H1 (cell line): ENCODE measurements around the gene ADK. TPM values are rescaled to one million over a fixed set of nuclear protein-coding genes. Genes with fewer than 3 reads are reported as not detected.

ENCODE experiments used
- CTCF ChIA-PET: fragments of 300-600 bp; sonication (Branson Sonifier 250); formaldehyde crosslinking; loops from one replicate; lab custom pipeline; 2021; ENCODE audit not compliant: partially characterized antibody; lab: Charles Lee
- POLR2A ChIA-PET: fragments of 300-600 bp; sonication (Branson Sonifier 250); formaldehyde crosslinking; loops from one replicate; lab custom pipeline; 2021; ENCODE audit warnings: inconsistent platforms; ENCODE audit not compliant: partially characterized antibody; lab: Charles Lee
- DNase-seq, 2 experiments: peaks; one replicate each; pipeline versions ENCODE4 v3.0.0 to v3.0.0-alpha.2; 2010 to 2022; ENCODE audit warnings: low spot score in 2 of 2, low read depth in 1 of 2, mixed read lengths in 1 of 2
- FAIRE-seq: peaks from 2 replicates; lab custom pipeline; 2011; peaks lifted over from hg19 to GRCh38; lab: Jason Lieb, UNC
- H2AFZ ChIP-seq: 2 replicates; pipeline ENCODE4 v1.8.1; 2012; ENCODE audit warnings: low read length, inconsistent platforms
- H2AK5ac ChIP-seq: 2 replicates; pipeline ENCODE4 v1.6.1; 2013; ENCODE audit warnings: low read depth, low read length
- H2BK120ac ChIP-seq: replicated peaks from 2 replicates; pipeline ENCODE3; 2013; ENCODE audit warnings: low read depth, low read length, inconsistent platforms
- H2BK12ac ChIP-seq: 2 replicates; pipeline ENCODE4 v1.6.1; 2013; ENCODE audit warnings: low read depth, low read length
- H2BK15ac ChIP-seq: 2 replicates; pipeline ENCODE4 v1.6.1; 2013; ENCODE audit warnings: low read length
- H2BK20ac ChIP-seq: 2 replicates; pipeline ENCODE4 v1.6.1; 2013; ENCODE audit warnings: low read length
- H2BK5ac ChIP-seq: 2 replicates; pipeline ENCODE4 v1.6.1; 2013; ENCODE audit warnings: low read depth, low read length
- H3K14ac ChIP-seq: 2 replicates; pipeline ENCODE4 v1.6.1; 2013; ENCODE audit warnings: inconsistent platforms; ENCODE audit not compliant: insufficient read length
- H3K18ac ChIP-seq: 2 replicates; pipeline ENCODE4 v1.6.1; 2013; ENCODE audit warnings: low read length; ENCODE audit errors: extremely low read depth
- H3K23ac ChIP-seq: 2 replicates; pipeline ENCODE4 v1.6.1; 2013; ENCODE audit warnings: inconsistent platforms; ENCODE audit not compliant: insufficient read length
- H3K23me2 ChIP-seq: 2 replicates; pipeline ENCODE4 v1.6.1; 2013; ENCODE audit warnings: low read depth, low read length
- H3K27ac ChIP-seq: 2 replicates; pipeline ENCODE4 v1.6.1; 2011; ENCODE audit warnings: low read depth, low read length, inconsistent platforms
- H3K27me3 ChIP-seq, 4 experiments: replicated peaks in 1 of 4; 1 replicate in 1 of 4; 2 replicates in 3 of 4; pipeline versions ENCODE4 v1.6.1 to v1.8.1; 2011 to 2013; ENCODE audit warnings: low read length in 3 of 4, mild to moderate bottlenecking in 3 of 4, inconsistent platforms in 2 of 4, mixed read lengths in 2 of 4, moderate library complexity in 1 of 4; ENCODE audit not compliant: control insufficient read depth in 3 of 4, insufficient read depth in 3 of 4; ENCODE audit errors: extremely low read depth in 1 of 4
- H3K36me3 ChIP-seq, 4 experiments: 2 replicates each; pipeline versions ENCODE4 v1.6.1 to v1.8.1; 2011 to 2013; ENCODE audit warnings: mild to moderate bottlenecking in 4 of 4, low read length in 3 of 4, moderate library complexity in 2 of 4, control low read depth in 1 of 4, inconsistent platforms in 1 of 4; ENCODE audit not compliant: insufficient read depth in 4 of 4, control insufficient read depth in 2 of 4
- H3K4ac ChIP-seq: replicated peaks from 2 replicates; pipeline ENCODE3; 2013; ENCODE audit warnings: low read length, low read depth, mixed read lengths, inconsistent platforms; ENCODE audit not compliant: insufficient read length
- H3K4me1 ChIP-seq, 4 experiments: replicated peaks in 1 of 4; 1 replicate in 1 of 4; 2 replicates in 3 of 4; pipeline versions ENCODE4 v1.6.1 to v1.8.1; 2011 to 2013; ENCODE audit warnings: low read length in 3 of 4, inconsistent platforms in 2 of 4, mixed read lengths in 1 of 4; ENCODE audit not compliant: insufficient read depth in 4 of 4, control insufficient read depth in 3 of 4
- H3K4me2 ChIP-seq, 2 experiments: 2 replicates each; pipeline versions ENCODE4 v1.6.1 to v1.8.1; 2011 to 2013; ENCODE audit warnings: low read depth in 2 of 2, low read length in 2 of 2, control low read depth in 1 of 2, inconsistent platforms in 1 of 2, mild to moderate bottlenecking in 1 of 2; ENCODE audit not compliant: insufficient read depth in 1 of 2
- H3K4me3 ChIP-seq, 4 experiments: fragments of 200-600, 300-600 bp in 1 of 4; sonication (generic), shearing (Covaris generic), sonication (Bioruptor Twin) in 1 of 4; 2 replicates each; pipeline versions ENCODE4 v1.5.1 to v1.8.1; 2011 to 2016; ENCODE audit warnings: low read length in 4 of 4, low read depth in 3 of 4, control low read depth in 2 of 4, inconsistent platforms in 2 of 4, mild to moderate bottlenecking in 2 of 4, mixed read lengths in 1 of 4, moderate library complexity in 1 of 4; ENCODE audit not compliant: insufficient read depth in 2 of 4; ENCODE audit errors: extremely low read depth in 1 of 4
- H3K56ac ChIP-seq: replicated peaks from 2 replicates; pipeline ENCODE3; 2013; ENCODE audit warnings: low read depth, mild to moderate bottlenecking, mixed read lengths, low read length, inconsistent platforms; ENCODE audit not compliant: insufficient read length
- H3K79me1 ChIP-seq: 2 replicates; pipeline ENCODE4 v1.6.1; 2013; ENCODE audit warnings: low read depth, low read length, control low read depth
- H3K79me2 ChIP-seq, 2 experiments: 2 replicates each; pipeline versions ENCODE4 v1.6.1 to v1.8.1; 2012 to 2013; ENCODE audit warnings: low read length in 2 of 2, mild to moderate bottlenecking in 2 of 2, inconsistent platforms in 1 of 2; ENCODE audit not compliant: insufficient read depth in 2 of 2, control insufficient read depth in 1 of 2
- H3K9ac ChIP-seq, 4 experiments: replicated peaks in 1 of 4; 1 replicate in 1 of 4; 2 replicates in 3 of 4; pipeline versions ENCODE4 v1.6.1 to v1.8.1; 2011 to 2013; ENCODE audit warnings: low read depth in 3 of 4, low read length in 3 of 4, control low read depth in 2 of 4, mild to moderate bottlenecking in 2 of 4, moderate library complexity in 2 of 4, inconsistent platforms in 1 of 4; ENCODE audit errors: extremely low read depth in 1 of 4
- H3K9me3 ChIP-seq, 2 experiments: 2 replicates each; pipeline versions ENCODE4 v1.6.1 to v1.8.1; 2012 to 2013; ENCODE audit warnings: mild to moderate bottlenecking in 2 of 2, moderate library complexity in 2 of 2, control low read depth in 1 of 2, inconsistent platforms in 1 of 2, low read depth in 1 of 2, low read length in 1 of 2, mixed read lengths in 1 of 2; ENCODE audit not compliant: insufficient read depth in 2 of 2
- H4K20me1 ChIP-seq, 2 experiments: replicated peaks in 1 of 2; 2 replicates each; pipeline versions ENCODE3 to v1.8.1; 2011 to 2013; ENCODE audit warnings: inconsistent platforms in 2 of 2, low read length in 2 of 2, mild to moderate bottlenecking in 1 of 2; ENCODE audit not compliant: insufficient read depth in 2 of 2, control insufficient read depth in 1 of 2
- H4K5ac ChIP-seq: 2 replicates; pipeline ENCODE4 v1.6.1; 2013; ENCODE audit warnings: low read length, low read depth, mixed read lengths, inconsistent platforms; ENCODE audit not compliant: insufficient read length
- H4K8ac ChIP-seq: 2 replicates; pipeline ENCODE4 v1.8.0; 2013; ENCODE audit warnings: mild to moderate bottlenecking, moderate library complexity, low read length, inconsistent platforms; ENCODE audit not compliant: insufficient read depth; ENCODE audit errors: extremely low read depth
- H4K91ac ChIP-seq: replicated peaks from 2 replicates; pipeline ENCODE3; 2013; ENCODE audit warnings: low read length, mixed read lengths, inconsistent platforms; ENCODE audit not compliant: insufficient read length
- ATF2 ChIP-seq: IDR thresholded peaks from 2 replicates; pipeline ENCODE4 v1.6.1; 2012; ENCODE audit warnings: low read length, inconsistent platforms
- ATF3 ChIP-seq: IDR thresholded peaks from 2 replicates; pipeline ENCODE4 v1.6.1; 2011; ENCODE audit warnings: low read depth, mild to moderate bottlenecking, low read length; ENCODE audit not compliant: insufficient read depth
- CBX8 ChIP-seq: fragments of 300-800, 300-1000 bp; sonication (generic); IDR thresholded peaks from 2 replicates; pipeline ENCODE4 v1.7.1; 2016; ENCODE audit warnings: low read depth, low read length, borderline replicate concordance
- CTBP2 ChIP-seq: IDR thresholded peaks from 2 replicates; pipeline ENCODE4 v1.7.0; 2011; ENCODE audit warnings: borderline replicate concordance, mild to moderate bottlenecking, moderate library complexity, mixed read lengths, low read length; ENCODE audit not compliant: insufficient read depth, insufficient read length
- EZH2 ChIP-seq: fragments of 200-600 bp; sonication (generic); IDR thresholded peaks from 2 replicates; pipeline ENCODE4 v1.7.1; 2012; ENCODE audit warnings: low read depth, mild to moderate bottlenecking, moderate library complexity, low read length, inconsistent platforms; ENCODE audit not compliant: severe bottlenecking
- GTF2F1 ChIP-seq: IDR thresholded peaks from 2 replicates; pipeline ENCODE4 v1.6.1; 2012; ENCODE audit warnings: low read depth, low read length, improper control_type of control experiment, borderline replicate concordance
- KDM4A ChIP-seq: IDR thresholded peaks from one replicate; pipeline ENCODE4 v1.7.1; 2012; ENCODE audit warnings: low read depth, mild to moderate bottlenecking, moderate library complexity, low read length, inconsistent platforms; ENCODE audit not compliant: severe bottlenecking
- RAD21 ChIP-seq, 2 experiments: IDR thresholded peaks in 1 of 2; conservative IDR thresholded peaks in 1 of 2; 2 replicates each; pipeline ENCODE4 v1.6.1; 2011; ENCODE audit warnings: low read depth in 2 of 2, low read length in 2 of 2, improper control_type of control experiment in 1 of 2, inconsistent platforms in 1 of 2, mild to moderate bottlenecking in 1 of 2, moderate library complexity in 1 of 2
- SIX5 ChIP-seq: IDR thresholded peaks from 2 replicates; pipeline ENCODE4 v1.6.1; 2011; ENCODE audit warnings: mild to moderate bottlenecking, low read depth, low read length
- TAF7 ChIP-seq: optimal IDR thresholded peaks from 2 replicates; pipeline ENCODE3; 2011; ENCODE audit warnings: low read depth, mild to moderate bottlenecking, inconsistent platforms, low read length, moderate library complexity, borderline replicate concordance
- polyA plus RNA-seq, 7 experiments: library from polyadenylated mRNA; depleted of rRNA in 3 of 7; stranded (reverse) in 5 of 7; unstranded in 2 of 7; fragments of >200 nt in 5 of 7; fragments of 200-250 nt in 2 of 7; gene quantifications; 1 replicate in 5 of 7; 2 replicates in 1 of 7; 4 replicates in 1 of 7; pipeline versions ENCODE4 v1.2.1 to v1.2.3, GENCODE V29; 2011 to 2013; ENCODE audit warnings: missing spikeins in 2 of 7, mixed read lengths in 2 of 7
- total RNA-seq: library from RNA; stranded (reverse); fragmentation: NEBNext Ultra II Directional; extraction: Animal tissue kit (Norgen Biotek cat#: 25700); gene quantifications from 2 replicates; pipeline ENCODE4 v1.2.1, GENCODE V29; 2021
- TF ChIP-seq, protein P1 (sequence below): IDR thresholded peaks from 2 replicates; pipeline ENCODE4 v1.6.1; 2011; ENCODE audit warnings: low read length, improper control_type of control experiment

Gene ADK
- total and polyA plus RNA-seq, 2 of the 8 experiments (the other 6 are each of a cell fraction or from before 2014, with no cell fraction given): 12.3 to 42.4 TPM

DNA sequence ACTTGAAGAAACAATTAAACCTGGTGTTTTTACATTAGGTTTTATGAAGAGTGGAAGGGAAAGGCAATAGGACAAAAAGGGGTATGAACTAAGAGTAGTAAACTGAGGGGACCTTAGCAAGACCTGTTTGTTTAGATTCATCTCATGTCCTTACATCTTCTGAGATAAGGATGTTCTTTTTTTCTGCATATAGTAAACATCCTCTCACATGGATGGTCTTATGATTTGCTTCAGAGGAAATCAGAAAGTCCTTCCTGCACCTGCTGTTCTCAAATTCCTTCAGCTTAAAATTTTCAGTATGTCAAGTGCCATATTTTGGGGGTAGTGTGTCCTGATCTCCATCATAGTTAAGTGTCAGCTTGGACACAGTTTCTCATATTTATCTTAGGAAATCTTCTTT lies 232.6 kb downstream of the ADK start:
- no peak overlapping the region for H3K18ac ChIP-seq
- no peak overlapping the region for H2BK15ac ChIP-seq
- no peak overlapping the region for H3K27ac ChIP-seq
- DNase-seq (no peak), FAIRE-seq (no peak)
- H3K36me3 ChIP-seq: no peaks in the 10 kb centered on the region
- no peaks in the 10 kb centered on the region for H3K79me1 ChIP-seq
- no peak overlapping the region for H3K4me2 ChIP-seq
- no peak overlapping the region for H2BK12ac ChIP-seq
- H2BK5ac ChIP-seq: no peak overlapping the region
- no peak overlapping the region for H2AFZ ChIP-seq
- POLR2A ChIA-PET: no interaction called here
- no peaks in the 10 kb centered on the region for H4K20me1 ChIP-seq
- H3K14ac ChIP-seq: no peak overlapping the region
- no peaks in the 10 kb centered on the region; the same call in 1 of the 2 replicates for H3K23me2 ChIP-seq
- H3K9me3 ChIP-seq: no peaks in the 10 kb centered on the region
- no peak overlapping the region for H3K9ac ChIP-seq
- H2BK20ac ChIP-seq: no peak overlapping the region
- H3K27me3 ChIP-seq: no peaks in the 10 kb centered on the region
- no peak overlapping the region for H3K4me3 ChIP-seq
- no peak overlapping the region for H3K4ac ChIP-seq
- H3K23ac ChIP-seq: no peak overlapping the region
- no peak overlapping the region for H4K91ac ChIP-seq
- 0 out of 4 replicates have a peak, but pooled peaks cover 0 to 2% of the 10 kb centered on the region in 2 experiments for H3K79me2 ChIP-seq
- CTCF ChIA-PET: no interaction called here
- no peak overlapping the region for H4K5ac ChIP-seq
- no peak overlapping the region for H3K56ac ChIP-seq
- H2AK5ac ChIP-seq: no peak overlapping the region
- no peaks in the 10 kb centered on the region for H3K4me1 ChIP-seq
- no peak overlapping the region for H2BK120ac ChIP-seq
- H4K8ac ChIP-seq: no peak overlapping the region
- TF ChIP-seq CTBP2 (no peak), ATF3 (no peak), RAD21 (IDR thresholded peaks at IDR 0.05 in 1 of 2, conservative IDR thresholded peaks at IDR 0.05 in 1 of 2; ENCODE audit: low read depth in 2 of 2, low read length in 2 of 2) (no peak), GTF2F1 (no peak), SIX5 (no peak), EZH2 (no peak), ATF2 (no peak), TAF7 (no peak), CBX8 (no peak), KDM4A (no peak)
- TF ChIP-seq, protein P1, sequence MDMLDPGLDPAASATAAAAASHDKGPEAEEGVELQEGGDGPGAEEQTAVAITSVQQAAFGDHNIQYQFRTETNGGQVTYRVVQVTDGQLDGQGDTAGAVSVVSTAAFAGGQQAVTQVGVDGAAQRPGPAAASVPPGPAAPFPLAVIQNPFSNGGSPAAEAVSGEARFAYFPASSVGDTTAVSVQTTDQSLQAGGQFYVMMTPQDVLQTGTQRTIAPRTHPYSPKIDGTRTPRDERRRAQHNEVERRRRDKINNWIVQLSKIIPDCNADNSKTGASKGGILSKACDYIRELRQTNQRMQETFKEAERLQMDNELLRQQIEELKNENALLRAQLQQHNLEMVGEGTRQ: no peak
